GM21423 (cell line): Measurements from ENCODE around the gene JMJD8.
"Not testable (repeated sequence)": the region's sequence is repeated elsewhere in the genome, so short reads cannot be mapped to it uniquely, and the experiment has no call there.

Source experiments
- ATAC-seq: cut with Tn5 transposase; IDR thresholded peaks from one replicate; pipeline ENCODE4 v1.9.1; 2021; ENCODE audit warnings: mild to moderate bottlenecking, moderate library complexity; ENCODE audit not compliant: unreplicated experiment

JMJD8 gene

GRCh38 chr16:693364-693763 is 9.2 kb upstream of the JMJD8 start:
- no peak for ATAC-seq

- no peak for ATAC-seq
These were observed 8.4 kb upstream of the JMJD8 start for GRCh38 chr16:692356-693108.

GRCh38 chr16:691242-691641 is 7.1 kb upstream of the JMJD8 start:
- not testable (repeated sequence) for ATAC-seq

- no peak for ATAC-seq
These were observed 5.2 kb upstream of the JMJD8 start for GRCh38 chr16:689175-689897.

GRCh38 chr16:687499-687898 is 3.4 kb upstream of the JMJD8 start:
- no peak for ATAC-seq

- no peak for ATAC-seq
These were observed 2.5 kb upstream of the JMJD8 start for GRCh38 chr16:686459-687260.

- no peak for ATAC-seq
These were observed 1.8 kb upstream of the JMJD8 start for GRCh38 chr16:685967-686366.

- ATAC-seq: no peak
These were observed 995 bp upstream of the JMJD8 start for GRCh38 chr16:684961-685696.

GRCh38 chr16:683396-684070 is 601 bp downstream of the JMJD8 start:
- ATAC-seq: no peak

- no peak for ATAC-seq
These were observed 1.4 kb downstream of the JMJD8 start for GRCh38 chr16:682493-683395.

GRCh38 chr16:681746-682427 is 2.2 kb downstream of the JMJD8 start:
- ATAC-seq: no peak

GRCh38 chr16:680967-681745 is 3.0 kb downstream of the JMJD8 start:
- no peak for ATAC-seq

- no peak for ATAC-seq
These were observed 3.5 kb downstream of the JMJD8 start for GRCh38 chr16:680625-680945.

- peak; percentile 35 for ATAC-seq
These were observed 4.1 kb downstream of the JMJD8 start, which contains the start of gene STUB1 for GRCh38 chr16:679814-680624. Gene STUB1 (plus strand): TSS chr16:680410. CDS start chr16:680526, 116 bp downstream.

GRCh38 chr16:678858-679813 is 5.0 kb downstream of the JMJD8 start:
- peak; percentile 4 for ATAC-seq

GRCh38 chr16:678209-678857 is 5.8 kb downstream of the JMJD8 start:
- no peak for ATAC-seq
